Right hindlimb (tissue), 1 donor: ENCODE results near the gene KHDC3L.

Source experiments
- DNase-seq: peaks from one replicate; pipeline ENCODE4 v3.0.0-alpha.2; 2018

KHDC3L gene

GRCh38 chr6:73362358-73362757 lies at the start of gene KHDC3L:
TSS of gene KHDC3L (plus strand) at chr6:73362658. CDS start at chr6:73362730, 72 bp downstream.
- no peak for DNase-seq

GRCh38 chr6:73314577-73315492 lies 47.6 kb upstream of the KHDC3L start:
- no peak for DNase-seq

- DNase-seq, result no peak
Observed at GRCh38 chr6:73323323-73323722, 39.1 kb upstream of the KHDC3L start.

GRCh38 chr6:73325656-73326055 lies 36.8 kb upstream of the KHDC3L start:
- no peak for DNase-seq

GRCh38 chr6:73328790-73329189 lies 33.7 kb upstream of the KHDC3L start:
- DNase-seq, result no peak

- DNase-seq, result no peak
Observed at GRCh38 chr6:73329201-73329600, 33.3 kb upstream of the KHDC3L start.

GRCh38 chr6:73339340-73339739 lies 23.1 kb upstream of the KHDC3L start:
- DNase-seq, result no peak

GRCh38 chr6:73340048-73340447 lies 22.4 kb upstream of the KHDC3L start:
- DNase-seq, result no peak

GRCh38 chr6:73341335-73341734 lies 21.1 kb upstream of the KHDC3L start:
- DNase-seq, result no peak

GRCh38 chr6:73342174-73342573 lies 20.3 kb upstream of the KHDC3L start:
- no peak for DNase-seq

GRCh38 chr6:73343164-73343563 lies 19.3 kb upstream of the KHDC3L start:
- no peak for DNase-seq

GRCh38 chr6:73348550-73349204 lies 13.8 kb upstream of the KHDC3L start:
- no peak for DNase-seq

- no peak for DNase-seq
Observed at GRCh38 chr6:73349311-73349710, 13.1 kb upstream of the KHDC3L start.

- no peak for DNase-seq
Observed at GRCh38 chr6:73353636-73354593, 8.5 kb upstream of the KHDC3L start, which contains the start of gene DPPA5. TSS of gene DPPA5 (minus strand) at chr6:73354276. CDS start at chr6:73354225, 51 bp downstream.

GRCh38 chr6:73362869-73363536 lies 545 bp downstream of the KHDC3L start:
- no peak for DNase-seq

GRCh38 chr6:73363537-73363875 lies 1.0 kb downstream of the KHDC3L start:
- no peak for DNase-seq

- DNase-seq, result no peak
Observed at GRCh38 chr6:73364121-73364520, 1.7 kb downstream of the KHDC3L start.

- no peak for DNase-seq
Observed at GRCh38 chr6:73364549-73364948, 2.1 kb downstream of the KHDC3L start.

GRCh38 chr6:73367761-73368355 lies 5.4 kb downstream of the KHDC3L start:
- DNase-seq, result no peak

GRCh38 chr6:73368675-73369074 lies 6.2 kb downstream of the KHDC3L start:
- no peak for DNase-seq

- no peak for DNase-seq
Observed at GRCh38 chr6:73369157-73369556, 6.7 kb downstream of the KHDC3L start.

- DNase-seq, result no peak
Observed at GRCh38 chr6:73369563-73369962, 7.1 kb downstream of the KHDC3L start, which contains the start of gene OOEP. TSS of gene OOEP (minus strand) at chr6:73369897. CDS start at chr6:73369792, 105 bp downstream.
